DMS53 treated with DMSO at 0.1 percent for 48 hours (cell line): ENCODE data around the gene HELZ.
"Not testable (repeated sequence)": the region's sequence is repeated elsewhere in the genome, so short reads cannot be mapped to it uniquely, and the experiment has no call there.

Experiments used
- DNase-seq: peaks from one replicate; lab custom pipeline; 2025; ENCODE audit not compliant: unreplicated experiment; lab: John Stamatoyannopoulos, UW

Gene HELZ

GRCh38 chr17:67123699-67124098 is 121.3 kb downstream of the HELZ start:
- DNase-seq: no peak

GRCh38 chr17:67121316-67121891 is 123.6 kb downstream of the HELZ start:
- DNase-seq: no peak

GRCh38 chr17:67119102-67119501 is 125.9 kb downstream of the HELZ start:
- no peak for DNase-seq

GRCh38 chr17:67116045-67116575 is 128.9 kb downstream of the HELZ start:
- no peak for DNase-seq

GRCh38 chr17:67115401-67115800 is 129.6 kb downstream of the HELZ start:
- DNase-seq: no peak

- no peak for DNase-seq
These were observed 131.5 kb downstream of the HELZ start for GRCh38 chr17:67113486-67113885.

- no peak for DNase-seq
These were observed 133.2 kb downstream of the HELZ start for GRCh38 chr17:67111808-67112207.

- no peak for DNase-seq
These were observed 133.7 kb downstream of the HELZ start for GRCh38 chr17:67111327-67111726.

GRCh38 chr17:67110619-67111018 is 134.4 kb downstream of the HELZ start:
- no peak for DNase-seq

GRCh38 chr17:67109111-67109510 is 135.9 kb downstream of the HELZ start:
- no peak for DNase-seq

- no peak for DNase-seq
These were observed 136.9 kb downstream of the HELZ start for GRCh38 chr17:67107811-67108775.

GRCh38 chr17:67107171-67107570 is 137.8 kb downstream of the HELZ start:
- no peak for DNase-seq

GRCh38 chr17:67105213-67105612 is 139.8 kb downstream of the HELZ start:
- DNase-seq: no peak

- not testable (repeated sequence) for DNase-seq
These were observed 140.4 kb downstream of the HELZ start for GRCh38 chr17:67104641-67105040.

GRCh38 chr17:67098006-67098405 is 147.0 kb downstream of the HELZ start:
- no peak for DNase-seq

GRCh38 chr17:67096609-67097008 is 148.4 kb downstream of the HELZ start:
- DNase-seq: no peak

GRCh38 chr17:67095803-67096202 is 149.2 kb downstream of the HELZ start:
- no peak for DNase-seq

GRCh38 chr17:67095291-67095690 is 149.7 kb downstream of the HELZ start:
- DNase-seq: not testable (repeated sequence)

GRCh38 chr17:67093348-67093747 is 151.6 kb downstream of the HELZ start:
- DNase-seq: no peak

GRCh38 chr17:67092710-67093109 is 152.3 kb downstream of the HELZ start:
- not testable (repeated sequence) for DNase-seq

- DNase-seq: no peak
These were observed 152.7 kb downstream of the HELZ start for GRCh38 chr17:67092291-67092690.

GRCh38 chr17:67090341-67090740 is 154.7 kb downstream of the HELZ start:
- no peak for DNase-seq
